ENCODE results near the gene C3.

C3 gene

GRCh38 chr19:6730153-6730804, 9.8 kb upstream of the C3 start:
- no peak for DNase-seq

- no peak for DNase-seq
These were observed 9.2 kb upstream of the C3 start for GRCh38 chr19:6729573-6730152.

GRCh38 chr19:6728346-6728745, 7.9 kb upstream of the C3 start:
- DNase-seq, result no peak

- DNase-seq, result no peak
These were observed 5.2 kb upstream of the C3 start for GRCh38 chr19:6725513-6726231.

- no peak for DNase-seq
These were observed 4.4 kb upstream of the C3 start for GRCh38 chr19:6724631-6725492.

GRCh38 chr19:6723738-6724137, 3.3 kb upstream of the C3 start:
- DNase-seq, result no peak

GRCh38 chr19:6723108-6723618, 2.7 kb upstream of the C3 start:
- DNase-seq, result no peak

- no peak for DNase-seq
These were observed 1.3 kb upstream of the C3 start for GRCh38 chr19:6721773-6722172.

- no peak for DNase-seq
These were observed 656 bp upstream of the C3 start for GRCh38 chr19:6721138-6721474.

- no peak for DNase-seq
These were observed 470 bp downstream of the C3 start for GRCh38 chr19:6719992-6720368.

GRCh38 chr19:6719540-6719861, 949 bp downstream of the C3 start:
- DNase-seq, result no peak

GRCh38 chr19:6718741-6719539, 1.5 kb downstream of the C3 start:
- DNase-seq, result no peak

- no peak for DNase-seq
These were observed 2.2 kb downstream of the C3 start for GRCh38 chr19:6718111-6718740.

- no peak for DNase-seq
These were observed 2.9 kb downstream of the C3 start for GRCh38 chr19:6717441-6717971.

GRCh38 chr19:6717036-6717435, 3.4 kb downstream of the C3 start:
- no peak for DNase-seq

- no peak for DNase-seq
These were observed 3.9 kb downstream of the C3 start for GRCh38 chr19:6716610-6716970.

GRCh38 chr19:6714749-6715555, 5.5 kb downstream of the C3 start:
- DNase-seq, result no peak

- no peak for DNase-seq
These were observed 6.4 kb downstream of the C3 start for GRCh38 chr19:6713773-6714692.

GRCh38 chr19:6712692-6713670, 7.5 kb downstream of the C3 start:
- no peak for DNase-seq
